Measurements from ENCODE around the gene COQ10A.
A peak's percentile ranks its signal among the peaks of the same experiment; 100 is the strongest.

The COQ10A gene

GRCh38 chr12:56304276-56304675, 37.5 kb downstream of the COQ10A start:
- TF ChIP-seq CTCF (IDR thresholded peaks at IDR 0.05; ENCODE audit: low read depth, low read length), result no peak

GRCh38 chr12:56304872-56305590, 38.3 kb downstream of the COQ10A start:
- DNase-seq, result peak; percentile 26
- TF ChIP-seq CTCF (IDR thresholded peaks at IDR 0.05; ENCODE audit: low read depth, low read length), result no peak
- Histone ChIP-seq H3K4me3 (ENCODE audit: low read depth, low read length) (no peak overlapping the region), H3K9me3 (ENCODE audit: severe bottlenecking) (no peaks in the 10 kb centered on the region), H3K27me3 (ENCODE audit: insufficient read depth, low read depth, severe bottlenecking) (no peaks in the 10 kb centered on the region), H3K36me3 (peaks cover 44% of the 10 kb centered on the region), H3K27ac (peak overlapping the region; percentile 28)

More at GRCh38 chr12:56304276-56304675, 37.5 kb downstream of the COQ10A start:
- Histone ChIP-seq H3K4me3 (ENCODE audit: low read depth, low read length) (no peak overlapping the region), H3K36me3 (peaks cover 43% of the 10 kb centered on the region), H3K9me3 (ENCODE audit: severe bottlenecking) (no peaks in the 10 kb centered on the region), H3K27me3 (ENCODE audit: insufficient read depth, low read depth, severe bottlenecking) (no peaks in the 10 kb centered on the region), H3K27ac (no peak overlapping the region; the same call in 1 of the 2 replicates)
- DNase-seq, result no peak

GRCh38 chr12:56307221-56307965, 40.7 kb downstream of the COQ10A start:
- no peak for TF ChIP-seq CTCF (IDR thresholded peaks at IDR 0.05; ENCODE audit: low read depth, low read length)
- DNase-seq, result no peak
- H3K27ac ChIP-seq, result no peak overlapping the region
- no peaks in the 10 kb centered on the region for H3K9me3 ChIP-seq (ENCODE audit: severe bottlenecking)
- peaks cover 56% of the 10 kb centered on the region for H3K36me3 ChIP-seq
- no peak overlapping the region for H3K4me3 ChIP-seq (ENCODE audit: low read depth, low read length)
- no peaks in the 10 kb centered on the region for H3K27me3 ChIP-seq (ENCODE audit: insufficient read depth, low read depth, severe bottlenecking)

- Histone ChIP-seq H3K36me3 (peaks cover 65% of the 10 kb centered on the region), H3K27me3 (ENCODE audit: insufficient read depth, low read depth, severe bottlenecking) (no peaks in the 10 kb centered on the region), H3K27ac (no peak overlapping the region), H3K4me3 (ENCODE audit: low read depth, low read length) (no peak overlapping the region), H3K9me3 (ENCODE audit: severe bottlenecking) (no peaks in the 10 kb centered on the region)
- no peak for TF ChIP-seq CTCF (IDR thresholded peaks at IDR 0.05; ENCODE audit: low read depth, low read length)
- DNase-seq, result no peak
Measured at GRCh38 chr12:56308714-56309113, 42.0 kb downstream of the COQ10A start.

- peaks cover 62% of the 10 kb centered on the region for H3K36me3 ChIP-seq
- H3K9me3 ChIP-seq (ENCODE audit: severe bottlenecking), result no peaks in the 10 kb centered on the region
- no peak overlapping the region for H3K27ac ChIP-seq
Measured at GRCh38 chr12:56311003-56311402, 44.3 kb downstream of the COQ10A start.

More at GRCh38 chr12:56311003-56311402, 44.3 kb downstream of the COQ10A start:
- DNase-seq, result no peak
- no peak for TF ChIP-seq CTCF (IDR thresholded peaks at IDR 0.05; ENCODE audit: low read depth, low read length)
- Histone ChIP-seq H3K27me3 (ENCODE audit: insufficient read depth, low read depth, severe bottlenecking) (no peaks in the 10 kb centered on the region), H3K4me3 (ENCODE audit: low read depth, low read length) (no peak overlapping the region)
